ENCODE data around the gene ZSWIM7.
A peak's percentile ranks its signal among the peaks of the same experiment; 100 is the strongest.

GRCh38 chr17:15963670-15964110, 35.8 kb downstream of the ZSWIM7 start:
- TF ChIP-seq EP300 (IDR thresholded peaks at IDR 0.05; ENCODE audit: borderline replicate concordance) (0 out of 2 replicates have a peak, but pooled peaks have one; percentile 43), YY1 (IDR thresholded peaks at IDR 0.05; ENCODE audit: low read depth) (no peak), RAD21 (IDR thresholded peaks at IDR 0.05; ENCODE audit: low read depth) (no peak)

Data from Ishikawa (cell line).